A549 (cell line): Measurements from ENCODE around the gene SNRPD3. TPM values are rescaled to one million over a fixed set of nuclear protein-coding genes. Genes with fewer than 3 reads are reported as not detected.

Source experiments
- ATAC-seq, 2 experiments: fragments of 200-7000 bp in 1 of 2; fragments of >200 bp in 1 of 2; cut with Nextera tagmentation in 1 of 2; cut with Tn5 transposase in 1 of 2; 3 replicates each; pipeline versions ENCODE4 v1.8.0 to v1.9.1; 2018 to 2020; ENCODE audit warnings: mild to moderate bottlenecking in 1 of 2, moderate library complexity in 1 of 2
- CTCF ChIA-PET: fragments of 300-600 bp; sonication (Branson Sonifier 250); formaldehyde crosslinking; extraction: SDS; loops from one replicate; lab custom pipeline; 2021; ENCODE audit warnings: antibody characterized with exemption, inconsistent platforms; lab: Yijun Ruan, JAX
- POLR2A ChIA-PET: fragments of 350-600 bp; formaldehyde crosslinking; extraction: SDS; loops from one replicate; lab custom pipeline; 2021; ENCODE audit warnings: antibody characterized with exemption, inconsistent platforms; lab: Yijun Ruan, JAX
- DNase-seq, 2 experiments: peaks; one replicate each; pipeline versions ENCODE4 v3.0.0 to v3.0.0-alpha.2; 2011 to 2016; ENCODE audit warnings: low read depth in 1 of 2, low spot score in 1 of 2
- FAIRE-seq: peaks from 2 replicates; lab custom pipeline; 2011; peaks lifted over from hg19 to GRCh38; lab: Jason Lieb, UNC
- H3K27ac ChIP-seq, 2 experiments: fragments of >200 bp; sonication (Bioruptor Twin); formaldehyde crosslinking; 3 replicates each; pipeline ENCODE4 v1.5.1; 2016 to 2017
- H3K4me1 ChIP-seq: fragments of >200 bp; sonication (Bioruptor Twin); formaldehyde crosslinking; 3 replicates; pipeline ENCODE4 v1.6.1; 2016
- H3K4me2 ChIP-seq: fragments of >200 bp; sonication (Bioruptor Twin); formaldehyde crosslinking; 3 replicates; pipeline ENCODE4 v1.6.1; 2016
- H3K4me3 ChIP-seq: fragments of >200 bp; sonication (Bioruptor Twin); formaldehyde crosslinking; 3 replicates; pipeline ENCODE4 v1.5.1; 2016
- H3K9me3 ChIP-seq: fragments of >200 bp; sonication (Bioruptor Twin); formaldehyde crosslinking; 3 replicates; pipeline ENCODE4 v1.6.1; 2016
- ATOH8 ChIP-seq: fragments of 250-450 bp; sonication (Bioruptor Pico); IDR thresholded peaks from 2 replicates; pipeline ENCODE4 v1.5.0; 2020; ENCODE audit warnings: low read depth, mild to moderate bottlenecking, moderate library complexity
- BCL3 ChIP-seq: fragments of >200 bp; sonication (Bioruptor Twin); formaldehyde crosslinking; IDR thresholded peaks from 3 replicates; pipeline ENCODE4 v1.6.1; 2016
- BHLHE40 ChIP-seq: IDR thresholded peaks from 2 replicates; pipeline ENCODE4 v1.6.1; 2012; ENCODE audit warnings: low read depth, low read length, inconsistent platforms
- CBX8 ChIP-seq: fragments of 200-600 bp; sonication (generic); IDR thresholded peaks from 2 replicates; pipeline ENCODE4 v1.6.1; 2016
- CEBPB ChIP-seq, 2 experiments: fragments of >200 bp in 1 of 2; sonication (Bioruptor Twin) in 1 of 2; formaldehyde crosslinking in 1 of 2; IDR thresholded peaks; 2 replicates each; pipeline ENCODE4 v1.6.1; 2012 to 2016
- E2F6 ChIP-seq: IDR thresholded peaks from 2 replicates; pipeline ENCODE4 v1.6.1; 2012; ENCODE audit warnings: low read depth, borderline replicate concordance
- EHMT2 ChIP-seq: fragments of 200-600 bp; sonication (generic); IDR thresholded peaks from 2 replicates; pipeline ENCODE4 v1.6.1; 2016; ENCODE audit warnings: antibody characterized with exemption, low read depth, mild to moderate bottlenecking, moderate library complexity
- ESRRA ChIP-seq: fragments of 150-350 bp; IDR thresholded peaks from 2 replicates; pipeline ENCODE4 v1.6.1; 2014; ENCODE audit warnings: mild to moderate bottlenecking, low read length, borderline replicate concordance
- FOSB ChIP-seq: fragments of 250-450 bp; sonication (Bioruptor Pico); IDR thresholded peaks from 2 replicates; pipeline ENCODE4 v1.5.0; 2020; ENCODE audit warnings: mild to moderate bottlenecking, moderate library complexity
- FOSL2 ChIP-seq, 2 experiments: fragments of 450-650 bp in 1 of 2; fragments of >200 bp in 1 of 2; sonication (Bioruptor Twin) in 1 of 2; formaldehyde crosslinking; IDR thresholded peaks; 2 replicates each; pipeline versions ENCODE4 v1.5.0 to v1.6.1; 2016 to 2020; ENCODE audit warnings: mild to moderate bottlenecking in 1 of 2, moderate library complexity in 1 of 2
- GATA3 ChIP-seq: IDR thresholded peaks from 2 replicates; pipeline ENCODE4 v1.6.1; 2012; ENCODE audit warnings: borderline replicate concordance
- HES2 ChIP-seq: fragments of >200 bp; sonication (Bioruptor Twin); formaldehyde crosslinking; IDR thresholded peaks from 2 replicates; pipeline ENCODE4 v1.6.1; 2016
- HEYL ChIP-seq: fragments of 250-450 bp; sonication (Bioruptor Pico); IDR thresholded peaks from 2 replicates; pipeline ENCODE4 v1.8.0; 2021; ENCODE audit warnings: mild to moderate bottlenecking, moderate library complexity
- HOXA7 ChIP-seq: fragments of 250-450 bp; sonication (Bioruptor Pico); IDR thresholded peaks from 2 replicates; pipeline ENCODE4 v1.5.0; 2020; ENCODE audit warnings: mild to moderate bottlenecking, moderate library complexity
- HOXB13 ChIP-seq: fragments of 250-450 bp; sonication (Bioruptor Pico); IDR thresholded peaks from 2 replicates; pipeline ENCODE4 v1.5.0; 2020; ENCODE audit warnings: low read depth, mild to moderate bottlenecking, moderate library complexity
- HOXB5 ChIP-seq: fragments of 250-450 bp; sonication (Bioruptor Pico); IDR thresholded peaks from 2 replicates; pipeline ENCODE4 v1.5.0; 2020; ENCODE audit warnings: mild to moderate bottlenecking, moderate library complexity
- JUN ChIP-seq, 2 experiments: fragments of >200 bp; sonication (Bioruptor Twin); formaldehyde crosslinking; IDR thresholded peaks; 2 replicates in 1 of 2; 3 replicates in 1 of 2; pipeline ENCODE4 v1.6.1; 2016 to 2017
- KDM1A ChIP-seq: fragments of 200-600 bp; sonication (generic); IDR thresholded peaks from 2 replicates; pipeline ENCODE4 v1.6.1; 2016; ENCODE audit warnings: low read depth, mild to moderate bottlenecking
- KDM5A ChIP-seq: fragments of 200-600 bp; sonication (generic); IDR thresholded peaks from 2 replicates; pipeline ENCODE4 v1.6.1; 2016; ENCODE audit warnings: antibody characterized with exemption, mild to moderate bottlenecking
- MAX ChIP-seq: IDR thresholded peaks from 2 replicates; pipeline ENCODE4 v1.6.1; 2012
- MYC ChIP-seq: IDR thresholded peaks from 2 replicates; pipeline ENCODE4 v1.6.1; 2012; ENCODE audit warnings: mild to moderate bottlenecking, inconsistent platforms, low read length, improper control_type of control experiment, borderline replicate concordance
- NPAS2 ChIP-seq: fragments of 250-450 bp; sonication (Bioruptor Pico); IDR thresholded peaks from 2 replicates; pipeline ENCODE4 v1.8.0; 2022; ENCODE audit warnings: mild to moderate bottlenecking, moderate library complexity, borderline replicate concordance
- PHF8 ChIP-seq: fragments of 200-600 bp; sonication (generic); IDR thresholded peaks from 2 replicates; pipeline ENCODE4 v1.6.1; 2016; ENCODE audit warnings: low read depth, mild to moderate bottlenecking, antibody characterized with exemption, moderate library complexity, borderline replicate concordance
- POLR2A ChIP-seq: IDR thresholded peaks from 2 replicates; pipeline ENCODE4 v1.6.1; 2012; ENCODE audit warnings: mild to moderate bottlenecking, low read length
- POLR2AphosphoS2 ChIP-seq: conservative IDR thresholded peaks from 2 replicates; pipeline ENCODE4 v1.6.1; 2012; ENCODE audit warnings: low read length, improper control_type of control experiment, inconsistent platforms
- RFX5 ChIP-seq: fragments of 450-650 bp; IDR thresholded peaks from 2 replicates; pipeline ENCODE4 v1.7.1; 2014; ENCODE audit warnings: antibody characterized with exemption, mild to moderate bottlenecking, moderate library complexity
- TP53 ChIP-seq: fragments of 250-450 bp; sonication (Bioruptor Pico); IDR thresholded peaks from 2 replicates; pipeline ENCODE4 v1.5.0; 2021; ENCODE audit warnings: mild to moderate bottlenecking, moderate library complexity
- WGBS: methylation state at CpG from one replicate; pipeline ENCODE4 v1.1.6; 2017; ENCODE audit errors: missing lambda C conversion rate; 5-methylcytosine and 5-hydroxymethylcytosine counted together
- polyA minus RNA-seq: library from RNA; depleted of rRNA, polyadenylated mRNA; stranded (reverse); fragments of >200 nt; gene quantifications from 2 replicates; pipeline ENCODE4 v1.2.3, GENCODE V29; 2011; rRNA and poly(A)+ RNA removed
- polyA plus RNA-seq, 4 experiments: library from polyadenylated mRNA; depleted of rRNA in 3 of 4; stranded (reverse); fragments of >200 nt; fragmentation: RNase III in 1 of 4; extraction: RNeasy Plus Mini Kit Qiagen cat#74134 plus additional on column Dnase treatment in 1 of 4; gene quantifications; 2 replicates in 3 of 4; 3 replicates in 1 of 4; pipeline ENCODE4 v1.2.3, GENCODE V29; 2011 to 2017
- TF ChIP-seq, protein P1 (sequence below): fragments of 250-450 bp; sonication (Bioruptor Pico); IDR thresholded peaks from 2 replicates; pipeline ENCODE4 v1.5.0; 2021; ENCODE audit warnings: mild to moderate bottlenecking, moderate library complexity, borderline replicate concordance
- TF ChIP-seq, protein P2 (sequence below): fragments of 450-650 bp; IDR thresholded peaks from 2 replicates; pipeline ENCODE4 v1.6.1; 2014; ENCODE audit warnings: antibody characterized with exemption

The SNRPD3 gene
- 157 and 212 TPM in 2 replicates for polyA plus RNA-seq (2011; rRNA removed)
- 193 and 202 TPM in 2 replicates for polyA plus RNA-seq (2012; cell fraction: cytosol; rRNA removed)
- 86.5 and 137 TPM in 2 replicates for polyA plus RNA-seq (2012; cell fraction: nucleus; rRNA removed)
- polyA plus RNA-seq (2017; fragmentation: RNase III; extraction: RNeasy Plus Mini Kit Qiagen cat#74134 plus additional on column Dnase treatment): 334 to 372 TPM (median 344 TPM) in 3 replicates
- polyA minus RNA-seq: 123 and 187 TPM in 2 replicates

- no peak for FAIRE-seq
- POLR2A ChIA-PET: interaction anchor here (0.6 to 1.0 kb wide), 8 partner anchors 9 to 396 kb away, joined by 3 to 6 read pairs (median 3); no protein-coding TSS in a partner anchor
- DNase-seq: peak; percentile 93 to 97
These were observed at the start of gene SNRPD3 for GRCh38 chr22:24555165-24556039. Gene SNRPD3 (plus strand): TSS chr22:24555999. CDS start chr22:24557675, 1,676 bp downstream.

More at GRCh38 chr22:24555165-24556039, at the start of gene SNRPD3:
- TF ChIP-seq CBX8 (no peak), HEYL (CRISPR knock-in tag) (no peak), KDM5A (peak; percentile 80; the same call in 1 of the 2 replicates), EHMT2 (no peak), MAX (peak; percentile 81), POLR2A (peak; percentile 70), HES2 (no peak), MYC (peak; percentile 67; the same call in 1 of the 2 replicates), ATOH8 (no peak), RFX5 (no peak), CEBPB (IDR thresholded peaks at IDR 0.05) (no peak), POLR2AphosphoS2 (no peak), PHF8 (peak; percentile 80), BCL3 (peak; percentile 59; the same call in 2 of the 3 replicates), TP53 (CRISPR knock-in tag) (peak; percentile 58; the same call in 1 of the 2 replicates), HOXB5 (CRISPR knock-in tag) (peak; percentile 46), JUN (IDR thresholded peaks at IDR 0.05) (peak; percentile 37 to 85), ESRRA (no peak), GATA3 (no peak), FOSB (CRISPR knock-in tag) (no peak), HOXB13 (no peak), HOXA7 (CRISPR knock-in tag) (peak; percentile 36; the same call in 1 of the 2 replicates), KDM1A (no peak), NPAS2 (CRISPR knock-in tag) (no peak), E2F6 (no peak; the same call in 1 of the 2 replicates), BHLHE40 (no peak), FOSL2 (IDR thresholded peaks at IDR 0.05) (0 out of 2 replicates have a peak, but pooled peaks have one; percentile 14), FOSL2 (CRISPR knock-in tag; IDR thresholded peaks at IDR 0.05) (peak; percentile 57)
- TF ChIP-seq, protein P1, sequence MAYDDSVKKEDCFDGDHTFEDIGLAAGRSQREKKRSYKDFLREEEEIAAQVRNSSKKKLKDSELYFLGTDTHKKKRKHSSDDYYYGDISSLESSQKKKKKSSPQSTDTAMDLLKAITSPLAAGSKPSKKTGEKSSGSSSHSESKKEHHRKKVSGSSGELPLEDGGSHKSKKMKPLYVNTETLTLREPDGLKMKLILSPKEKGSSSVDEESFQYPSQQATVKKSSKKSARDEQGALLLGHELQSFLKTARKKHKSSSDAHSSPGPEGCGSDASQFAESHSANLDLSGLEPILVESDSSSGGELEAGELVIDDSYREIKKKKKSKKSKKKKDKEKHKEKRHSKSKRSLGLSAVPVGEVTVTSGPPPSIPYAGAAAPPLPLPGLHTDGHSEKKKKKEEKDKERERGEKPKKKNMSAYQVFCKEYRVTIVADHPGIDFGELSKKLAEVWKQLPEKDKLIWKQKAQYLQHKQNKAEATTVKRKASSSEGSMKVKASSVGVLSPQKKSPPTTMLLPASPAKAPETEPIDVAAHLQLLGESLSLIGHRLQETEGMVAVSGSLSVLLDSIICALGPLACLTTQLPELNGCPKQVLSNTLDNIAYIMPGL: 0 out of 2 replicates have a peak, but pooled peaks have one; percentile 53
- TF ChIP-seq, protein P2, sequence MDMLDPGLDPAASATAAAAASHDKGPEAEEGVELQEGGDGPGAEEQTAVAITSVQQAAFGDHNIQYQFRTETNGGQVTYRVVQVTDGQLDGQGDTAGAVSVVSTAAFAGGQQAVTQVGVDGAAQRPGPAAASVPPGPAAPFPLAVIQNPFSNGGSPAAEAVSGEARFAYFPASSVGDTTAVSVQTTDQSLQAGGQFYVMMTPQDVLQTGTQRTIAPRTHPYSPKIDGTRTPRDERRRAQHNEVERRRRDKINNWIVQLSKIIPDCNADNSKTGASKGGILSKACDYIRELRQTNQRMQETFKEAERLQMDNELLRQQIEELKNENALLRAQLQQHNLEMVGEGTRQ: no peak
- CTCF ChIA-PET: interaction anchor here (0.7 kb wide), 1 partner anchor 16 kb away, joined by 5 read pairs; no protein-coding TSS in a partner anchor
- WGBS: under 1% methylated on average over 27 of the region's 59 CpGs
- peaks cover 34% of the 10 kb centered on the region for H3K4me1 ChIP-seq
- peak; percentile 89 to 92 for ATAC-seq
- peak within 1 kb of the TSS; percentile 99 for H3K4me3 ChIP-seq
- H3K4me2 ChIP-seq: peak within 1 kb of the TSS; percentile 97
- no peaks in the 10 kb centered on the region for H3K9me3 ChIP-seq
- H3K27ac ChIP-seq: peak within 1 kb of the TSS; percentile 96 to 98
